HUES64 (cell line): ENCODE data around the gene LCN9.
"Not testable (repeated sequence)": the region's sequence is repeated elsewhere in the genome, so short reads cannot be mapped to it uniquely, and the experiment has no call there.

Experiments
- H3K27ac ChIP-seq: 2 replicates; pipeline ENCODE4 v1.7.0; 2013; ENCODE audit warnings: low read depth, low read length, inconsistent platforms
- H3K27me3 ChIP-seq: 2 replicates; pipeline ENCODE4 v1.6.1; 2013; ENCODE audit warnings: mild to moderate bottlenecking, low read length; ENCODE audit not compliant: insufficient read depth
- H3K36me3 ChIP-seq: 2 replicates; pipeline ENCODE4 v1.6.1; 2013; ENCODE audit warnings: mild to moderate bottlenecking, low read length; ENCODE audit not compliant: insufficient read depth
- H3K4me1 ChIP-seq: 2 replicates; pipeline ENCODE4 v1.6.1; 2013; ENCODE audit warnings: mild to moderate bottlenecking, low read length, moderate library complexity; ENCODE audit not compliant: insufficient read depth
- H3K4me3 ChIP-seq: 2 replicates; pipeline ENCODE4 v1.5.1; 2013; ENCODE audit warnings: mild to moderate bottlenecking, low read length, moderate library complexity
- H3K9ac ChIP-seq: 2 replicates; pipeline ENCODE4 v1.6.1; 2013; ENCODE audit warnings: mild to moderate bottlenecking, low read depth, low read length
- H3K9me3 ChIP-seq: 2 replicates; pipeline ENCODE4 v1.6.1; 2013; ENCODE audit warnings: low read depth, low read length; ENCODE audit not compliant: insufficient read depth
- WGBS: fragments of 150-250, 120-280 bp; methylation state at CpG from one replicate; pipeline ENCODE4 v1.1.7; 2013; ENCODE audit warnings: missing lambda C conversion rate; 5-methylcytosine and 5-hydroxymethylcytosine counted together

LCN9 gene

DNA sequence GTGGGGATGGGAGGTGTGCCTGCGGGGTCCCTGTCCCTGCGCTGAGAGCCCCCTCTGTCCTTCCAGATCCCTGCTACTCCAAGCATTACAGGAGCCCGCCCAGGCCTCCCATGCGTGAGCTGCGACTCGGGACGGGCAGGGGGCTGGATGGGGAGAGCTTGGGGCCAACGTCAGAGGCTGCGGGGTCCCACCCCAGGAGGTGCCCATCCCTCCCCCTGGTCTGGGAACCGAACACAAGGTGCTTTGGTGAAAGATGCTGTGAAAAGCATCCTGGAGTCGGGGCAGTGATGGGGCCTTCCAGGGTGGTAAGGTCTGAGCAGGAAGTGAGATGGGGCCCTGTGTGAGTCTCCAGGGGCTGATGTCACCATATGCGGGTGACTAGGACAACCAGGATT lies 2.7 kb downstream of the LCN9 start:
- no peak overlapping the region for H3K9ac ChIP-seq
- no peak overlapping the region for H3K27ac ChIP-seq
- peaks cover 5% of the 10 kb centered on the region; the same call in 1 of the 2 replicates for H3K9me3 ChIP-seq
- H3K4me1 ChIP-seq, result peaks cover 7% of the 10 kb centered on the region; the same call in 1 of the 2 replicates
- H3K27me3 ChIP-seq, result no peaks in the 10 kb centered on the region
- H3K36me3 ChIP-seq, result no peaks in the 10 kb centered on the region
- H3K4me3 ChIP-seq, result no peak overlapping the region
- 89% methylated on average over 12 of the region's 12 CpGs for WGBS

DNA sequence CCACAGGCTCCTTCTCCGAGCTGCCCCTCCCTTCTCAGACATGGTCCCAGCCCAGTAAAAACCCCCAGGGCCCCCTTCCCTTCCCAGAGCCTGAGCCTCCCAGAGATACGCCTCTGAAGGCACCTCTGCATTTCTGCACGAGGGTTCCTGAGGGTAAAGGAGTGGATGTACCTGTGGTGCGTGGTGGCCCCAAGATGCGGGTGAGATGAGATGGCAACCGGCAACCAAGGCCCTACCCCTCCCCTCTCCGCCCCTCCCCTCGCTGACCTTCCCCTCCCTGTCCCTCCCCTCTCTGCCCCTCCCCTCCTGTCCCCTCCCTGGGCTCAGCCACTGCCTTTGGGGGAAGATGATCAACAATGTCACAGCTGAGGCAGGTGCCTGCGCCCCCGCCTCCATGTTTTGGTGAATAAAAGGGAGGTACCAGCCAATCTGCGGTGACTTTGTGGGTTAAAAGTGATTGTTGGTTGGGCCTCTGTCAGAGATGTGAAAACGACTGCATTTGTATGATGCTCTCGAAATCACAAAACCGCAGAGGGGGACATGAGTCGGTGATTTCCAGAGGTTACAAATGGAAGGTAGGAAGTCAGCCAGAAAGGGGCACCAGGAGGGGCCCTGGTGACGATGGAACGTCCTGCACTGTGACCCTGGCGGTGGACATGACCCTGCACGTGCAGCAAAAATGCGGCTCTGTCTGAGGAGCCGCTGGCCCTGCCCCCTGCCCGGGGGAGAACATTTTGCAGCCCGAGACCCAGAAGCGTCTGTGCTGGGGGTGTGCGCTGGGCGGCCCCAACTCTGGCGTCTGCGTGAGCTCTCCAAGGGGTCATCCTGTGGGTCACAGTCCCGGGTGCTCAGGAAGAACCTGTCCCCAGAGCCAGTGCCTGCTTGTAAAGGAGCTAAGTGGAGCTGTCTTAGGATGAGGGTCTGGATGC lies 3.7 kb downstream of the LCN9 start:
- H3K27me3 ChIP-seq, result no peaks in the 10 kb centered on the region

DNA sequence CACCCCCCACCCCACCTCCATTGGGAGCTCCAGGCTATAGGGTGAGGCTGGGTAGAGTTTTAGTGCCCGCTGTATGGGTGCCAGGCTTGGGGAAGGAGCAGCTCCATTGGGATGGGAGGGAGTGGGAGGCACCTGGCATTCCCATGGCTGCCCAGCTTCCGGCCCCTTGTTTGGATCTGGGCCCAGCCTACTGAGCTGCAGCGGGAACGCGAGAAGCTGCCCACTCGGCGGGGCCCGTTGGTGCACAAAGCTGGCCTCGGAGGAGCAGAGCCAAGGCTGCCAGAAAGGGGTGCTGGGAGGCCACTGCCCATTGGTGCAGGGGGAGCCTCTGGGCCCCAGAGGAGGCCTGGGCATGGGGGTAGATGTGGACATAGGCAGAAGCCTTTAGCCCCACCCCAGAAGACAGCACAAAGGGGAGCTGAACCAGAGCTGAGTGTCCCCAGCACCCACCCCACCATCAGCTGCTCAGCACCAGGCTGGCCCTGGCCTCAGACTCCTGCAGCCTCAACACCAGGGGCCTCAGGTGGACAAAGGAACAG lies 4.4 kb downstream of the LCN9 start:
- Histone ChIP-seq H3K9ac (no peak overlapping the region), H3K9me3 (peaks cover 5% of the 10 kb centered on the region; the same call in 1 of the 2 replicates), H3K4me1 (0 out of 2 replicates have a peak, but pooled peaks cover 1% of the 10 kb centered on the region), H3K36me3 (no peaks in the 10 kb centered on the region), H3K27me3 (no peaks in the 10 kb centered on the region), H3K4me3 (no peak overlapping the region), H3K27ac (no peak overlapping the region)
- WGBS, result 96% methylated on average over 9 of the region's 9 CpGs

More for the DNA sequence above, 3.7 kb downstream of the LCN9 start:
- H3K4me1 ChIP-seq, result peaks cover 7% of the 10 kb centered on the region; the same call in 1 of the 2 replicates
- H3K9me3 ChIP-seq, result peaks cover 5% of the 10 kb centered on the region; the same call in 1 of the 2 replicates
- H3K36me3 ChIP-seq, result no peaks in the 10 kb centered on the region
- H3K27ac ChIP-seq, result no peak overlapping the region
- H3K4me3 ChIP-seq, result no peak overlapping the region
- H3K9ac ChIP-seq, result no peak overlapping the region
- 89% methylated on average over 29 of the region's 29 CpGs for WGBS

DNA sequence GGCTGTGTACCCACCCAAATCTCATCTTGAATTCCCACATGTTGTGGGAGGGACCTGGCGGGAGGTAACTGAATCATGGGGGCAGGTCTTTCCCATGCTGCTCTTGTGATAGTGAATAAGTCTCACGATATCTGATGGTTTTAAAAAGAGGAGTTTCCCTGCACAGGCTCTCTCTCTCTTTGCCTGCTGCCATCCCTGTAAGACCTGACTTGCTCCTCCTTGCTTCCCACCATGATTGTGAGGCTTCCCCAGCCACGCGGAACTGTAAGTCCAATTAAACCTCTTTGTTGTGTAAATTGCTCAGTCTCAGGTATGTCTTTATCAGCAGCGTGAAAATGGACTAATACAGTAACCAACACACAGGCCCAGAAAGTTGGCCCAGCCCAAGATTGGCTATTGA lies 5.9 kb downstream of the LCN9 start:
- 79% methylated on average over 5 of the region's 5 CpGs for WGBS
- not testable (repeated sequence) for H3K9me3 ChIP-seq, H3K9ac ChIP-seq, H3K4me1 ChIP-seq, H3K27me3 ChIP-seq, H3K27ac ChIP-seq, H3K36me3 ChIP-seq, H3K4me3 ChIP-seq

DNA sequence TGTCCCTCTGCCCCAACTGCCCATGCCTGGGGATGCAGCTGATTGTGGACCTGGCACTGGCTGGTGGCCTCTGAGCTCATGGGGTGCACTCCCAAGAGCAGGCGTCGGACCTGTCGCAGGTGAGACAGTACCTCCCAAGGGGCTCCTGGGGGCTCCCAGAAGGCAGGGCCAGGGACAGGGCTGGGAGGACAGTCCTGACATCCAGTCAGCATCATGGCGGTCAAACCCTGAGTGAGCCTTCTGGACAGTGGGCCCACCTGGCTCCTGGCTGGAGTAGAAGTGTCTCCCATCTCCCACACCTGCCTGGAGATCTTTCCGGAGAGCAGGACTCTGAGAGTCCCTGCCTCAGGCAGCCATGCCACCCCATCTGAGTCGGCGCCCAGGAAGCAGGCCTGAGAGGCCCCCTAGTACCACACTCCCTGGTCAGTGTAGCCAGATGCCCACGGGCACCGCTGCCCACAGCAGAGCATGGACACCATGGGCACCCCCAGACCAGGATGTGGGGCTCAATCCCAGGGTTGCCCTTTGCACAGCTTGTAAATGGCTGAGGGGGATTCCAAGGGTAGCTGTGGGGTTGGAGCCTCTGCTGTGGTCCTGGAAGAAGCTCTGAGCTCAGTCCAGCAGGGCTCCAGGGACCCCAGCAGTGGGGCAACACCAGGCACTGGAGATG lies 6.6 kb downstream of the LCN9 start:
- 92% methylated on average over 9 of the region's 9 CpGs for WGBS
- no peaks in the 10 kb centered on the region for H3K27me3 ChIP-seq
- H3K9ac ChIP-seq, result no peak overlapping the region
- no peak overlapping the region for H3K4me3 ChIP-seq
- H3K4me1 ChIP-seq, result no peaks in the 10 kb centered on the region
- no peak overlapping the region for H3K27ac ChIP-seq
- H3K36me3 ChIP-seq, result no peaks in the 10 kb centered on the region
- peaks cover 5% of the 10 kb centered on the region; the same call in 1 of the 2 replicates for H3K9me3 ChIP-seq

DNA sequence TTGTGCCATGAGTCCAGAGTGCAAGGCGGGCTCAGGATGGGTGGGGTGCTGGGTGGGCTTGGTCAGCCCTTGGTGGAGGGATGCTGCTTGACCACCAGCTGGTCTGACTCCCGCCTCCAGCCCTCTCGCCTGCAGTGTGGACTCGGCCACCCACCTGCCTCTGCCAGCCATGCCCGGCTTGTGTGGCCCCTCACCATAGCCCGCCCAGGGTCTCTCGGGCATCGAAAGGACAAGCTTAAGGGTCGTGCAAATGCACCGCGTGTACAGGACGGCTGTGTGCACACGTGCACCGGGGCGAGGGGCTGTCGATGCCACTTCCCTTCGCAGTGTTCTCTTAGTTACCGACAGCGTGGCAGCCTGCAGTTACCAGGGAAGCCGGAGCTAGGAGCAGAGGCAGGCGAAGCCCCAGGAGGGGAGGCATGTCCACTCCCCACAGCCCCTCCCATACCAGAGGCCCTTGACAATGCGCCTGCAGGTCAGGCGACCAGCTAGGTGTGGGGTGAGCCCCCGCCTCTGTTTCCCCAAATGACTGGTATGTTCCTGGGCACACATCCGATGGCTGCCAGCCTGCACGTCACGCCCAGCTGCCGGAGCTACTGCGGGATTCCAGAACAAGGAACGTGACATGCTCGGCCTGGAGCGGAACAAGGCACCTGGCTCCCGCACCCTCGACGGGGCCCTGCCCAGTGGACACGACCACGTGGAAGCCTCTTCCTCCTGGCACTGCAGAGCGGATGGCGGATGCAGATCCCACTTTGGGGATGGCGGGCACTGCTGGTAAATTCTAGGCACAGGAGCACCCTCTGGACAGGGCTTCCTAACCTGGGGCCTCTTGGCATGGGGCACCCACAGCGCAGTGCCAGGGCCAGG lies 7.8 kb downstream of the LCN9 start:
- Histone ChIP-seq H3K9me3 (peaks cover 5% of the 10 kb centered on the region; the same call in 1 of the 2 replicates), H3K27ac (no peak overlapping the region), H3K4me3 (no peak overlapping the region), H3K9ac (no peak overlapping the region), H3K4me1 (no peaks in the 10 kb centered on the region), H3K27me3 (no peaks in the 10 kb centered on the region), H3K36me3 (no peaks in the 10 kb centered on the region)
- WGBS, result 91% methylated on average over 41 of the region's 41 CpGs

DNA sequence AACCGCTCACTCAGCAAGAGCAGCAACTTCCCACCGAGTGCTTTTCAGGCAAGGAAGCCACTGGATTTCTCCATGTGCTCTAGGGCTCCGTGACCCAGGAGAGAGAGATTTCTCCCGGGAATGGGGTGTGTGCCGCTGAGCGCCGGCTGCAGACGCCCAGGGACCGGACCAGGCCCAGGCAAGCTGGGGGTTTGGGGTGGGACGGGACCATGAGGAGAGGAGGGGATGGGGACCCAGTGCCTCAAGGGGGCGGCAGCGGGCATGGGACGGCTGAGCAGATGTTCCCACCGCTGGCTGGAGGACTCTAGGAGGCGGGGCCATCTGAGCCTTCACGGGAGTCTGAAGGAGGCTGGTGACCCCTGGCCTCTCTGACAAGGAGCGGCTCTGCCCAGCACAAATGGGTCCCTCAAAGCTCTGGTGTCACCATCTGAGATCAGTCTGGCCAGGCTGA lies 8.5 kb downstream of the LCN9 start:
- H3K27ac ChIP-seq, result no peak overlapping the region
- no peaks in the 10 kb centered on the region for H3K27me3 ChIP-seq
- H3K9ac ChIP-seq, result no peak overlapping the region

DNA sequence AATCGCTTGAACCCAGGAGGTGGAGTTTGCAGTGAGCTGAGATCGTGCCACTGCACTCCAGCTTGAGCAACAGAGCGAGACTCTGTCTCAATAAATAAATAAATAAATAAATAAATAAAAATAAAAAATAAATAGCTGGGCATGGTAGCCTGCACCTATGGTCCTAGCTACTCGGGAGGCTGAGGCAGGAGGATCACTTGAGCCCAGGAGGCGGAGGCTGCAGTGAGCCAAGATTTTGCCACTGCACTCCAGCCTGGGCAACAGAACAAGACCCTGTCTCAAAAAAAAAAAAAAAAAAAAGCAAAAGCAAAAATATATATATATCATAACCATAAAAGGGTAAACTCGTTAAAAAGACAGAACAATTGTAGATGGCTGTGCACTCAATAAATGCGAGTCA lies 9.7 kb downstream of the LCN9 start:
- H3K36me3 ChIP-seq, H3K27ac ChIP-seq, H3K9ac ChIP-seq, H3K4me1 ChIP-seq, H3K9me3 ChIP-seq, H3K4me3 ChIP-seq, H3K27me3 ChIP-seq: not testable (repeated sequence)
- WGBS, result 95% methylated on average over 6 of the region's 7 CpGs

More for the DNA sequence above, 8.5 kb downstream of the LCN9 start:
- WGBS, result 63% methylated on average over 17 of the region's 17 CpGs
- no peaks in the 10 kb centered on the region for H3K36me3 ChIP-seq
- H3K9me3 ChIP-seq, result peaks cover 5% of the 10 kb centered on the region; the same call in 1 of the 2 replicates
- H3K4me3 ChIP-seq, result 0 out of 2 replicates have a peak overlapping the region, but pooled peaks have one; percentile 11
- no peaks in the 10 kb centered on the region for H3K4me1 ChIP-seq

DNA sequence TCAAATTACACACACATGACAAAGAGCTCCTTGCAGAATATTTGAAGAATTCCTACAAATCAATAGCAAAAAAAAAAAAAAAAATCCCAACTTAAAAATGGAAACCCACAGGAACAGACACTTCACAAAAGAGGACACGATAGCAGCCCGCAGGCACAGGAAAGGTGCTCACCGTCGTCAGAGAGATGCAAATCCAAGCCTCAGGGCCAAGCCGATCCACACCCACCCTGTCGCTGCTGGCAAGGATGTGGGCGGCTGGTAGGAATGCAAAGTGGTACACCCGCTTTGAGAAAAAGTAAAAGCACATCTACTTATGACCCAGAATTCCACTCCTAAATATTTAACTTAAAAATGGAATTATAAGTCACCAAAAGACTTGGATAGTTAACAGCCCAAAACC lies 10.8 kb downstream of the LCN9 start:
- WGBS, result 85% methylated on average over 8 of the region's 8 CpGs
- Histone ChIP-seq H3K4me3 (no peak overlapping the region), H3K4me1 (no peaks in the 10 kb centered on the region), H3K9ac (no peak overlapping the region), H3K27me3 (no peaks in the 10 kb centered on the region), H3K9me3 (no peaks in the 10 kb centered on the region), H3K36me3 (no peaks in the 10 kb centered on the region), H3K27ac (no peak overlapping the region)

DNA sequence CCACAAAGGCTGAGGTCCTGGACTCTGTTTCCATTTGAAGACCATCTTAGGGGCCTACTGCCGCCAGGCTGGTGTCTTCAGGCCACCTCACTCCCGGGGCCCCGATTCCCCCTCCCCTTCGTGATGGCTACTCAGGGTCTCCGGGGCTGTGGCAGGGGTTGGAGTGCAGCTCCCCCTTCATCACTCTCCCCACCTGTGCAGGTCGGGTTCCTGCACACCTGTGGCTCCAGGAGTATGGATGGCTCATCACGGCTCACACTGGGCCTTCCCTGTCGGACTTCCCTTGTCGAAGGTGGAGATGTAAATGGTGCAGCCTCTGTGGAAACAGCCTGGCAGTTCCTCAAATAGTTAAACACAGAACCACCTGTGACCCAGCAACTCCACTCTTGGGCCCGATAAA lies 11.9 kb downstream of the LCN9 start:
- WGBS, result 96% methylated on average over 10 of the region's 10 CpGs
- H3K27me3 ChIP-seq, result no peaks in the 10 kb centered on the region
- H3K4me3 ChIP-seq, result no peak overlapping the region
- H3K9me3 ChIP-seq, result no peaks in the 10 kb centered on the region
- no peaks in the 10 kb centered on the region for H3K4me1 ChIP-seq
- no peaks in the 10 kb centered on the region for H3K36me3 ChIP-seq
- H3K27ac ChIP-seq, result no peak overlapping the region
- H3K9ac ChIP-seq, result no peak overlapping the region
